T follicular helper cell (primary cell): ENCODE data around the gene AKAP3.

Source experiments
- DNase-seq: peaks from one replicate; pipeline ENCODE4 v3.0.0-alpha.2; 2020; ENCODE audit warnings: low read depth

Gene AKAP3

DNA sequence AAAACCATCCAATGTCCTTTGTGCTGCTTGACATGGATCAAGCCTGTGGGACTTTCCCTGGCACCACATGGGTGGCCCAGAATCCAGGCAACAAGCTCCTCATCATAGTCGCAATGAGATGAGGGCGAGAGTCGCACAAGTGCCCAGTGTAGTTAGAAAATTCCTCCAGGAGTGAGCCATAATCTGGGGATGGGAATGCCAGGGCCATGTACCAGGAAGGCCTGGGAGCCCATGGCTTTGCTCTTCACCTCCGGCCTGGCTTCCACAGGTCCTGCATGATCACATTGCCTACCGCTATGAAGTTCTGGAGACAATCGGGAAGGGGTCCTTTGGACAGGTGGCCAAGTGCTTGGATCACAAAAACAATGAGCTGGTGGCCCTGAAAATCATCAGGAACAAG lies 53.0 kb downstream of the AKAP3 start:
- DNase-seq: no peak

DNA sequence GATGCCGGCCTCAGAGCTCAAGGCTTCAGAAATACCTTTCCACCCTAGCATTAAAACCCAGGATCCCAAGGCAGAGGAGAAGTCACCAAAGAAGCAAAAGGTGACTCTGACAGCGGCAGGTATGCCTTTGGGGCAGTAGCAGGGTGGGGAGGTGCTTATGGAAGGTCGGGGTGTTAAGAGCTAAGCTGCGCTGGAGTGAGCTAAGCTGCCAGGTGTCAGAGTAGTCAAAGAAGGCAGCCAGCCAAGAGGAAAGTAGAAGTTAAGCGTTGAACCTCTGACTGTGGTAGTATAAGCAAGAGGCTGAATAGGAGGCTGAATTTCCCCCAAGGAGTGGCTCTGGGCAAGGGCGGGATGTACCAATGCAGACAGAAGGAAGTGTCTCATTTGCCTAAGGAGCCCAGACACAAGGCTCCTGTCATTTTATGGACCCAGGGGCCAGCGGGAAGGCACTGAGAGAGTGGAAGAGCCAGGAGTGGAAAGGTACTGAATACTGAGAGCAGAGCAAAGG lies 57.6 kb downstream of the AKAP3 start:
- no peak for DNase-seq

DNA sequence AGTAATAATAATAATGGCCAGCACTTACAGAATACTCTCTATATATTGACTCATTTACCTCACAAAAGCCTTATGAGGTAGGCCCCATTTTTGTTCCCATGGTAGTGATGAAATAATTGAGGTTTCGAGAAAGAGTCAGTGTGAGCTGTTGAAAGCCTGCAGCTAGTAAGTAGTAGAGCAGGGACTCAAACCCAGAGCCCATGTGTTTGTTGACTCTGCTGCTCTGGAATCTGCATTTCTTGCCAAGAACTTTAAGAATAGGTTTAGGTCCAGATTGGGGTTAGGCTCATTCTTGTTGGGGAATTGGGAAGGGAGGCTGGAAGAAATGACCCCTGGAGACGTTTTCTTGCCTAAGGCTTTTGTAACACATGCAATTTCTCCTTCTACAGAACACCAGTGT lies 58.9 kb downstream of the AKAP3 start:
- DNase-seq: no peak

DNA sequence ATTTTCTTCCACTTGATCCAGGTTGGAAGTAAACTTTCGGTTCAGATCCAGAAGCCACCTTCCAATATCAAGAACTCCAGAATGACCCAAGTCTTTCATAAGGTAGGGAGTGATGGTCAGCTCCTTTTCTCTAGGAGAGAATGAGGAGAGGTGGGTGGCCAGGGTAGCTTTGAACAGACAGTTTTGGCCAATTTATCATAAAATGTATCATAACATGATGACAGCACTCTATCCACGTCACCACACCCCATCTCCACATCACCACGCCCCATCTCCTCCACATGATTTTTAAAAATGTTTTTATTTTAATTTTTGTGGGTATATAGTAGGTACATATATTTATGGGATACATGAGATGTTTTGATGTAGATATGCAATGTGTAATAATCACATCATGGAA lies 59.9 kb downstream of the AKAP3 start:
- no peak for DNase-seq

DNA sequence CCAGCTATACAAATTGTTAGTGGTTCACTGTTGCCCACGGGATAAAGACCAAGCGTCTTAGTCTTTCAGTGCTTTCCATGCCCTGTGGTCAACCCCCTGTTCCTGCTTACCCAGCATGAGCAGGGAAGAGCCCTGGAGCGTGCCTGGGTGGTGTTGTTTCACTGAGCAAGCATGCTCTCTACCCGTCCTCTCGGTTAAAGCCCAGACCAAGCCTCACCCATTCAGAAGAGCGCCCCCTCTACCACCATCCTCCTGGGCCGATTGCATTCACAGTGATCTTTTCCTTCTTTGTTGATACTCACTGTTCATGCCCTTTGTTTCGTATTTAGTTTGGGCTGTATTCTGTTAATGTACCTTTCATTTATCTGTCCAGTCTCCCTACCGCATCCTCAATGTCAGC lies 61.7 kb downstream of the AKAP3 start:
- no peak for DNase-seq

DNA sequence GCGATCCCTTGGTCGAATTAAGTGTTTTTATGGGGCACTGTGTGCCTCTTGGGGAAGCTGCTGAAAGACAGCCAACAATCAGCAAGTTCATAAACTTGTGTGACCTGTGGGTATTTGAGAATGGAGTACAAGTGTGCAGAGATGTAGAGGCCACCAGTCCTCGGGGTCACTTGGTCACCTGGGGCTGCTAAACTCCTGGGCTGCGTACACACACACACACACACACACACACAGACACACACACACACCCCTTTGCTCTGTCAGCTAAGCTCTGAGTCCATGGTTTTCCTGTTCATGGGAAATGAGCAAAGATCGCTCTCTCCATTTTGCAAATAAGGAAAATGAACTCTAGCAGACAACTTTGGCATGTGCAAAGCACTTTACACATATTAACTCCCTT lies 62.4 kb downstream of the AKAP3 start:
- DNase-seq: no peak

DNA sequence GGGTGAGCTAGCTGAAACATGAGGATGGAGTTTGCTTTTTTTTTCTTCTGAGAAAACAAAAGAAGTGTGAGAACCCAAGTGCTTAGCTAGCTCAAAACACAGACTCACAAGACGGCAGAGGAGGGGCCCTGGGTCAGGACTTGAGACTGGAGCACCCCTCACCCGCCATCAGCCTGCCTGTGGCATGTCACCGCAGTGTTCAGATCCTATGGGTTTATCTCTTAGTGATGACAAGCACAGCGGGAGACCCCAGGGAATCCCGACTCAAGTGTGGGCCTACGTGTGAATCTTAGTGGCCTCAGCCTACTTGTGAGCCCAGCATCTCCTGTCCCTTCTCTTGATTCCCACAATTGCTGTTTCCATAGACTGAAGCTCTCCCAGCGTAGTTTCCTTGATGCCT lies 64.0 kb downstream of the AKAP3 start:
- DNase-seq: no peak

DNA sequence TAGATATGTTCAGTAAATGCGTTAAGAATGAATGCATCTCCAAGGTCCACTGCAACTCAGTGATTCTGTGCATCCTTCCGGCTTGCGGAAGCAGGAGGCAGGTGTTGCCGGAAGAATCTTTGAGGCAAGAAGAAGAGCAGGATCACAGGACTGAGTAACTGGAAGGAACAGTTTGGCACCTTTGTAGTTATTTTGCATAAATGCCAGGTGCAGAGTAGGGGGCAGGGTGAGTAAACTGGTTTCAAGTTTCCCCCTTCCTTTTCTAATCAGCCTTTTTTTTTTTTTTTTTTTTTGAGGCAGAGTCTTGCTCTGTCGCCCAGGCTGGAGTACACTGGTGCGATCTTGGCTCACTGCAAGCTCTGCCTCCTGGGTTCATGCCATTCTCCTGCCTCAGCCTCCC lies 64.6 kb downstream of the AKAP3 start:
- DNase-seq: no peak

DNA sequence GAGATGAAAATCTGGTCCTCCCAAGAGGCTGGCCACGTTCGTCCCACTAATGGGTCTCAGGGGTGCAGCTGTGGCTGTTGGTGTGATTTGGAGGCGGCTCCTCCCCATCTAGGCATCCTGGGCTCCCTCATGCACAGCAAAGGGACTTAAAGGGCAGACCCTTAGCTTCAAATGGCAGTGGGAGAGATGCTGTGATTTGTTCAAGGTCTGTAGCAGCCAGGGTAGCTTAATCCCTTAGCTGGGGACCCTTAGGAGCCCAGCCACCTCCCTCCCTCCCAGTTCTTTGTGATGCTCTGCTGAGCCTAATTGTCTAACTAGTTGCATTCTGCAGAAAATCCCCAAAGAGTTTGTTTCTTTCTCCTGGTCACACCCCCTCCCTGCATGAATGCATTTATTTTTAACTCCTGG lies 68.6 kb downstream of the AKAP3 start:
- no peak for DNase-seq

DNA sequence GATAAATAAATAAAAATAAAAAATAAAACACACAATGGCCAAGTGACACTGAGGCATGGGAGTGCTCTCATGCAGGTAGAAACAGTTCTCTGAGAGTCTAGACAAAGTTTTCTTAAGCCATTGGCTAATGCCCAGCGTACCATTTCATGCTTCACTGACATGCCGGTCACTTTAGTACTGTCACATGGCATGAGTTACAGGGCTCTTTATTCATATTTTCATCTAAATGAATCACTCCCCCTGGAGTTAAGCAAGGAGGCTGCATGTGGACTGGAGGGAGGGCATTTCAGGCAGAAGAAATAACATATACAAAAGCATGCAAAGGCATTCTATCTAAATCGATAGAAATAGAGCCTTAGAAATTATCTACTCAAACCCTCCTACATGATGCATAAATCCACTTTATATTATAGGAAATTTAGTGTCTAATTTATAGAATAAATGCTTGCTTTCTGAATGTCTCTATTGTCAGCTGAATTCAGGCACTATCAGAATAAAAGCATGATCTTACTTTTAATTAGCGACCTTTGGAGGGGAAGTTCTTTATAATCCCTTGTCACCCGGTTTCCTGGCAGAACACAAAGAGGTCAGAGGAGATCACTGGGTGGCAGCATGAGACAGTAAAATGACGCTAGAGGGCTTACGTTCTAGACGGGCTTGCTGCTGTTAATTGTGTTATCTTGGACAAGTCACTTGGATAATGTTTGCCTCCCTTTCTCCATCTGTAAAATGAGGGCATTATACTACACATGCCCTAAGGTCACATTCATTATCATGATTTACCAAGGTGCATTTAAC lies 69.3 kb downstream of the AKAP3 start:
- no peak for DNase-seq

DNA sequence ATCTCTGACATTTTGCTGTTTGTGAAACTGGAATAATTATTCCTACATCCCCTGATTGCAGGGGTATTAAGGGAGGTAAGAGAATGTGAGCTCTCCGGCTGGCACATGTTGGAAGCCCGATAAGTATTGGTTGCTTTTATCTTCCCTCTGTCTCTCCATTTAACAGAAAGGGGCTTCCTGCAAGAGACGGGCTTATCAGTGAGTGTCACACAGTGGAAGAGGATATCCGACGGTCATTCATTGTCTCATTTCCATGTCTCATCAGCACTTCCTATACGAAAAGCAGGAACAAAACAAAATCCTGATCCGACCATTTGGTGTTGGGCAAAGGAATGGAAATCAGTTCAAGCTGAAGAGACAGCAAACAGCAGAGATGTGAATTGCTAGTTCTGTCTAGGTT lies 76.2 kb downstream of the AKAP3 start:
- no peak for DNase-seq

DNA sequence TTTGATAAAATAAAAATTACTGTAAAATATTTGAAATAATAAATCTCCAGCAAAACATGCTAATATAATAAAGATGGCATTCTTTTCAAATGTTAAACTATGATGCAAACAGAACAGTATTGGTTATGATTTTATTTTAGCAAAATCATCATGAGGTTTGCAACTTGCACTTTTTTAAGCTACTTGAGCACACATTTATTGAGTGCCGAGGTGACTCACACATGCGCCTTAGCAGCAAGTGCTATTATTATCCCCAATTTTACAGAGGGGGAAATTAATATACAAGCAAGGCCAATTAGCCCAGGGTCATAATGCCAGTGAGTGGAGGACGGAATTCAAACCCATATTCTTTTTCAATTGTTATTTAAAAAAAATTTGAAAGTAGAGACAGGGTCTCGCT lies 79.6 kb downstream of the AKAP3 start:
- no peak for DNase-seq

DNA sequence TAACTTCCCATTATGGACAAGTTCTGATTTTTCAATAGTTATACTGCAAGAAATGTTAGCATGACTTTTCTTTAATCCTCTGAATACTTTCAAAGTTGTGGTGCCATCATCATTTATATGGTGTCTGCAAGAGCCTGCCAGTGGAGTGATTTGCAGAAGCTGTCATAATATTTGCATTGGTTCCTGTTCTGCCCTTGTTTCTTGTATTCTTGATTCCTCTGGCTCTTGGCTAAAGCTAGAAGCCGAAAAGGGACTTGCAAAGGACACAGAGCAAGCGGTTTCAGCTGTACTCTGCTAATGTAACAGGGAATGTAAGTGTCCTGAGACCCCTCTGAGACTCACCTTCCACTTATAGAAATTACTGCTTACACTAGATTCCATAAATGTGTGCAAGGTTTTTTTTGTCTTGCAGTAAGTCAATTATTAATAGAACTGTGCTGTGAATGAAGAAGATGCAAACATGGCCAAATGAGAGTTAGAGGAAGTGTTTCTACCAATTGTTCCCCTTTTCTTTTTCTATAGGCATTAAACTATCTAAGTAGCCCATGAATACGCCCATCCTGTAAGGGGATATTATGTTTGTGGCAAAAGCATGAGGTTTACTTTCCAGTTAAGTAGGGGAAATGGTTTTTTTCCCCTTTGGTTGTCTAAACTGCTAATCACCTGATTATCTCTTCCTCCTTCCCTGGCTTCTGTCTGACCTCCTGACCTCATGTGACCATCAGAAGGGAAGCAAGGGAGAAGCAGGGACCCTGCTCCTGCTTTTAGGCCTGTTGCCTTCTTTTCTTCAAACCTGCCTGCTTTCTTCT lies 81.6 kb downstream of the AKAP3 start:
- DNase-seq: no peak

DNA sequence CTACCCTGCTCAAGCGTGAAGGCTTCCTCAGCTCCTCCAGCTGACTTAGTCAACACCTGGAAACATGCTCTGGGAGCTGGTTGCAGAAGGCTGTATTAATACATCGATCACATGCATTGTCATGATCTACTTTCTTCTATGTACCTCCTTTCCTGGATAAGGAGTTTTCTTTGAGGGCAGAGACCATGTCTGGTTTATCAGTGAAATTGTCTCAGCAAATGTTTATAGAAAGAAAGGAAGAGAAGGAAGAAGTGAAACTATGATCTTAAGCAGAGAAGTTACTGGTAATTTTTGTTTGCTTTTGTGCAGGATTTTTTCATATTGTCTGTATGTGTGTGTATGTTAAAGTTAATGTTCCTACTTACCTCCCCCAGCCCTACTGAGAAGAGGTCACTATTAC lies 82.4 kb downstream of the AKAP3 start:
- no peak for DNase-seq
